HepG2 (cell line): ENCODE measurements around the gene SLC34A3. TPM values are rescaled to one million over a fixed set of nuclear protein-coding genes. Genes with fewer than 3 reads are reported as not detected.

ENCODE experiments used
- ATAC-seq: fragments of 200-7000 bp; cut with Tn5 transposase; 3 replicates; pipeline ENCODE4 v1.9.1; 2020; ENCODE audit warnings: mild to moderate bottlenecking, moderate library complexity
- BruUV-seq: library from RNA; stranded (reverse); fragments of 400-500 nt; replicated peaks from 2 replicates; lab custom pipeline; 2021; lab: Mats Ljungman, UMichigan
- CTCF ChIA-PET: fragments of 300-600 bp; formaldehyde crosslinking; extraction: SDS; loops from one replicate; lab custom pipeline; 2021; ENCODE audit warnings: low total read pairs, inconsistent platforms, low intra/inter-chr PET ratio; lab: Yijun Ruan, JAX
- POLR2A ChIA-PET: fragments of 350-600 bp; sonication (Branson Sonifier 250); formaldehyde crosslinking; loops from one replicate; lab custom pipeline; 2020; ENCODE audit warnings: antibody characterized with exemption, inconsistent platforms; lab: Yijun Ruan, JAX
- DNase-seq: peaks from one replicate; pipeline ENCODE4 v3.0.0-alpha.2; 2015; ENCODE audit warnings: low spot score
- FAIRE-seq: peaks from 3 replicates; lab custom pipeline; 2011; peaks lifted over from hg19 to GRCh38; lab: Jason Lieb, UNC
- H2AFZ ChIP-seq: one replicate; pipeline ENCODE4 v1.6.1; 2011; ENCODE audit warnings: low read length, inconsistent platforms
- H3K27ac ChIP-seq: fragments of 300-600 bp; 3 replicates; pipeline ENCODE4 v1.8.0; 2011; ENCODE audit warnings: mixed run types, mild to moderate bottlenecking, mixed read lengths, low read length, inconsistent platforms; ENCODE audit not compliant: insufficient read depth; ENCODE audit errors: extremely low read length
- H3K27me3 ChIP-seq, 2 experiments: fragments of 200-600 bp in 1 of 2; 2 replicates in 1 of 2; 3 replicates in 1 of 2; pipeline versions ENCODE4 v1.6.0 to v1.8.0; 2011; ENCODE audit warnings: low read length in 2 of 2, mild to moderate bottlenecking in 2 of 2, moderate library complexity in 2 of 2, inconsistent platforms in 1 of 2; ENCODE audit not compliant: insufficient read depth in 2 of 2, control insufficient read depth in 1 of 2
- H3K36me3 ChIP-seq, 2 experiments: fragments of 200-600 bp in 1 of 2; replicated peaks in 1 of 2; 2 replicates in 1 of 2; 3 replicates in 1 of 2; pipeline versions ENCODE4 v1.5.1 to v1.8.0; 2011; ENCODE audit warnings: low read length in 2 of 2, inconsistent platforms in 1 of 2; ENCODE audit not compliant: insufficient read depth in 2 of 2, control insufficient read depth in 1 of 2
- H3K4me1 ChIP-seq: 2 replicates; pipeline ENCODE4 v1.5.1; 2012; ENCODE audit warnings: low read length, inconsistent platforms; ENCODE audit not compliant: insufficient read depth
- H3K4me2 ChIP-seq: 2 replicates; pipeline ENCODE4 v1.6.0; 2011; ENCODE audit warnings: low read depth, low read length, inconsistent platforms
- H3K4me3 ChIP-seq, 3 experiments: fragments of 200-600 bp in 1 of 3; sonication (generic), shearing (Covaris generic) in 1 of 3; replicated peaks in 1 of 3; 2 replicates each; pipeline ENCODE4 v1.5.1; 2011 to 2016; ENCODE audit warnings: low read length in 3 of 3, inconsistent platforms in 2 of 3, low read depth in 2 of 3, mild to moderate bottlenecking in 2 of 3, control low read depth in 1 of 3, mixed read lengths in 1 of 3; ENCODE audit not compliant: insufficient read depth in 1 of 3
- H3K79me2 ChIP-seq: one replicate; pipeline ENCODE4 v1.6.1; 2011; ENCODE audit warnings: low read length, inconsistent platforms; ENCODE audit not compliant: insufficient read depth
- H3K9ac ChIP-seq: 2 replicates; pipeline ENCODE4 v1.6.0; 2011; ENCODE audit warnings: mild to moderate bottlenecking, low read depth, low read length, inconsistent platforms; ENCODE audit not compliant: insufficient read depth
- H3K9me3 ChIP-seq: 2 replicates; pipeline ENCODE4 v1.5.1; 2012; ENCODE audit warnings: mild to moderate bottlenecking, low read length
- H4K20me1 ChIP-seq: 2 replicates; pipeline ENCODE4 v1.6.0; 2011; ENCODE audit warnings: inconsistent platforms, mild to moderate bottlenecking, low read length, moderate library complexity; ENCODE audit not compliant: insufficient read depth
- ELF3 ChIP-seq: IDR thresholded peaks from 2 replicates; pipeline ENCODE4 v1.6.1; 2016; ENCODE audit warnings: missing genetic modification reagents, missing compliant biosample characterization
- RXRA ChIP-seq: sonication (generic); formaldehyde crosslinking; IDR thresholded peaks from 2 replicates; pipeline ENCODE4 v1.5.1; 2020; ENCODE audit warnings: missing genetic modification reagents
- SNAPC2 ChIP-seq: sonication (generic); formaldehyde crosslinking; IDR thresholded peaks from 2 replicates; pipeline ENCODE4 v1.8.1; 2022; ENCODE audit warnings: mild to moderate bottlenecking, missing genetic modification reagents
- THYN1 ChIP-seq: sonication (generic); formaldehyde crosslinking; IDR thresholded peaks from 2 replicates; pipeline ENCODE4 v1.8.1; 2023; ENCODE audit warnings: low read depth, mild to moderate bottlenecking, moderate library complexity, missing genetic modification reagents, borderline replicate concordance
- ZNF44 ChIP-seq: sonication (generic); formaldehyde crosslinking; IDR thresholded peaks from 2 replicates; pipeline ENCODE4 v1.5.1; 2020; ENCODE audit warnings: mild to moderate bottlenecking, missing genetic modification reagents
- whole genome bisulfite sequencing: methylation state at CpG from one replicate; pipeline ENCODE4 v1.1.6; 2017; ENCODE audit warnings: low lambda C conversion rate; 5-methylcytosine and 5-hydroxymethylcytosine counted together
- in situ Hi-C: cut with HindIII; loops from 2 replicates; pipeline ENCODE4 v1.10.0; 2017; ENCODE audit warnings: low pct_unique_long_range_greater_than_20kb; ENCODE audit not compliant: extremely low pct_ligation_motif_present
- intact Hi-C: fragments of 100-400 bp; cut with micrococcal nuclease; formaldehyde crosslinking; loops from one replicate; pipeline ENCODE4 v1.10.0; 2022; ENCODE audit not compliant: unreplicated experiment
- polyA plus RNA-seq, 8 experiments: library from polyadenylated mRNA; depleted of rRNA in 3 of 8; stranded (reverse) in 7 of 8; unstranded in 1 of 8; fragments of >200 nt; fragmentation: Illumina TruSeq in 4 of 8; extraction: Trizol in 4 of 8; gene quantifications; 2 replicates each; pipeline versions ENCODE4 v1.2.1 to v1.2.3, GENCODE V29; 2011 to 2016; ENCODE audit warnings: low read depth in 4 of 8, missing spikeins in 1 of 8, mixed read lengths in 1 of 8; ENCODE audit not compliant: insufficient read depth in 1 of 8
- total RNA-seq, 5 experiments: library from RNA; depleted of rRNA; stranded (reverse); fragments of >200 nt; fragmentation: Illumina TruSeq; extraction: Trizol; gene quantifications; 2 replicates each; pipeline ENCODE4 v1.2.3, GENCODE V29; 2016; ENCODE audit warnings: low read depth in 1 of 5
- TF ChIP-seq, protein P1 (sequence below): sonication (generic); formaldehyde crosslinking; conservative IDR thresholded peaks from 2 replicates; pipeline ENCODE4 v1.5.0; 2020; ENCODE audit warnings: missing genetic modification reagents
- TF ChIP-seq, protein P2 (sequence below): sonication (generic); formaldehyde crosslinking; IDR thresholded peaks from 2 replicates; pipeline ENCODE4 v1.8.1; 2023; ENCODE audit warnings: mild to moderate bottlenecking, moderate library complexity, missing genetic modification reagents
- TF ChIP-seq, protein P3 (sequence below): sonication (generic); formaldehyde crosslinking; IDR thresholded peaks from 2 replicates; pipeline ENCODE4 v1.8.1; 2023; ENCODE audit warnings: mild to moderate bottlenecking, missing genetic modification reagents

SLC34A3 gene
- total and polyA plus RNA-seq, 2 of the 13 experiments (the other 11 are each of a cell fraction or from before 2014, with no cell fraction given): 0.07 to 1.0 TPM

DNA sequence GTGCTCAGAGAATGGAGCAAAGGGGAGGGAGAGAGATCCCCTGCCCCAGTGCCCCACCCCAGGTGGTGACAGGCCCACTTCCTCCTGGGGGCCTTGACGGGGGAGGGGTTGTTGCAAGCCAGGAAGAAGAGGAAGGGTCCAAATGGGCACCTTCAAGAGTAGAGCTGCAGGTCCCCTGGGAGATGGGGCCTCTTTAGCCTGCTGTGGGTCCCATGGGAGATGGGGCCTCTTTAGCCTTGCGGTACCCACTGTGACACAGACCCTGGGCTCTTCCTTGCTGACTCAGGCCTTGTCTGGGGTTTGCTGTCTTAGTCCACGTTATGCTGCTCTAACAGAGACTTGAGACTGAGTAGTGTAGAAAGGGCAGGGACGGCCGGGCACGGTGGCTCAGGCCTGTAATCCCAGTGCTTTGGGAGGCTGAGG, 37.2 kb downstream of the SLC34A3 start:
- peak overlapping the region; percentile 63 for H3K27ac ChIP-seq
- POLR2A ChIA-PET: interaction anchor here (2.5 to 3.4 kb wide), 2 partner anchors 9 to 27 kb away, joined by 11 read pairs; partner anchors contain the start of genes TOR4A and TUBB4B
- H2AFZ ChIP-seq: no peak overlapping the region
- intact Hi-C loops: no loop called here
- 93% methylated on average over 6 of the region's 6 CpGs for WGBS
- no peaks in the 10 kb centered on the region for H3K79me2 ChIP-seq
- TSS peak; percentile 36 for BruUV-seq
- FAIRE-seq (no peak), DNase-seq (no peak), ATAC-seq (no peak)
- in situ Hi-C loops: no loop called here
- H3K27me3 ChIP-seq: no peaks in the 10 kb centered on the region
- no peak for TF ChIP-seq ELF3 (CRISPR knock-in tag)
- no peak for TF ChIP-seq ZNF44 (CRISPR knock-in tag)
- TF ChIP-seq, protein P1, sequence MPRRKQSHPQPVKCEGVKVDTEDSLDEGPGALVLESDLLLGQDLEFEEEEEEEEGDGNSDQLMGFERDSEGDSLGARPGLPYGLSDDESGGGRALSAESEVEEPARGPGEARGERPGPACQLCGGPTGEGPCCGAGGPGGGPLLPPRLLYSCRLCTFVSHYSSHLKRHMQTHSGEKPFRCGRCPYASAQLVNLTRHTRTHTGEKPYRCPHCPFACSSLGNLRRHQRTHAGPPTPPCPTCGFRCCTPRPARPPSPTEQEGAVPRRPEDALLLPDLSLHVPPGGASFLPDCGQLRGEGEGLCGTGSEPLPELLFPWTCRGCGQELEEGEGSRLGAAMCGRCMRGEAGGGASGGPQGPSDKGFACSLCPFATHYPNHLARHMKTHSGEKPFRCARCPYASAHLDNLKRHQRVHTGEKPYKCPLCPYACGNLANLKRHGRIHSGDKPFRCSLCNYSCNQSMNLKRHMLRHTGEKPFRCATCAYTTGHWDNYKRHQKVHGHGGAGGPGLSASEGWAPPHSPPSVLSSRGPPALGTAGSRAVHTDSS (CRISPR knock-in tag): no peak
- TF ChIP-seq SNAPC2 (CRISPR knock-in tag): no peak
- TF ChIP-seq, protein P2, sequence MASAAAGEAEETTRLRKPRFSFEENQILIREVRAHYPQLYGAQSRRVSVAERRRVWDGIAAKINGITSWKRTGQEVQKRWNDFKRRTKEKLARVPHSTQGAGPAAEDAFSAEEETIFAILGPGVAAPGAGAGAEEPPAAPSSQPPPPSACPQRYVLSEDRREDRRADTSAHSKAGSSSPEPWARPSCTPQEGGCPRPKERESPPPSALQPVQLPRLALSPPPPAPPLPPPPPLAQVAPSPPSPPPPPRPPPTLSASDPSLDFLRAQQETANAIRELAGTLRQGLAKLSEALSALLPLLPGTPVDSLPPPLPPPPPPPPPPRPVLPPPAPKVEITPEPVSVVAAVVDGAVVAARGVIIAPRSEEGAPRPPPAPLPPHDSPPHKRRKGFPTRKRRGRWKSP (CRISPR knock-in tag): no peak
- TF ChIP-seq THYN1 (CRISPR knock-in tag): no peak
- TF ChIP-seq, protein P3, sequence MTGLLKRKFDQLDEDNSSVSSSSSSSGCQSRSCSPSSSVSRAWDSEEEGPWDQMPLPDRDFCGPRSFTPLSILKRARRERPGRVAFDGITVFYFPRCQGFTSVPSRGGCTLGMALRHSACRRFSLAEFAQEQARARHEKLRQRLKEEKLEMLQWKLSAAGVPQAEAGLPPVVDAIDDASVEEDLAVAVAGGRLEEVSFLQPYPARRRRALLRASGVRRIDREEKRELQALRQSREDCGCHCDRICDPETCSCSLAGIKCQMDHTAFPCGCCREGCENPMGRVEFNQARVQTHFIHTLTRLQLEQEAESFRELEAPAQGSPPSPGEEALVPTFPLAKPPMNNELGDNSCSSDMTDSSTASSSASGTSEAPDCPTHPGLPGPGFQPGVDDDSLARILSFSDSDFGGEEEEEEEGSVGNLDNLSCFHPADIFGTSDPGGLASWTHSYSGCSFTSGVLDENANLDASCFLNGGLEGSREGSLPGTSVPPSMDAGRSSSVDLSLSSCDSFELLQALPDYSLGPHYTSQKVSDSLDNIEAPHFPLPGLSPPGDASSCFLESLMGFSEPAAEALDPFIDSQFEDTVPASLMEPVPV (CRISPR knock-in tag): no peak
- 0 out of 2 replicates have a peak, but pooled peaks have one; percentile 3 for TF ChIP-seq RXRA
- H3K9me3 ChIP-seq: no peaks in the 10 kb centered on the region
- H4K20me1 ChIP-seq: no peaks in the 10 kb centered on the region; the same call in 1 of the 2 replicates
- peaks cover 20 to 35% of the 10 kb centered on the region in 2 experiments; a peak in 4 of 5 replicates for H3K36me3 ChIP-seq
- H3K4me2 ChIP-seq: no peak overlapping the region
- H3K4me1 ChIP-seq: peaks cover 19% of the 10 kb centered on the region
- no peak overlapping the region for H3K9ac ChIP-seq
- no peak overlapping the region for H3K4me3 ChIP-seq
- CTCF ChIA-PET: no interaction called here
